Upper lobe of right lung (tissue), 1 donor: Measurements from ENCODE around the gene PEX26. TPM values are rescaled to one million over a fixed set of nuclear protein-coding genes. Genes with fewer than 3 reads are reported as not detected.

Experiments used
- ATAC-seq: fragments of 200-7000 bp; cut with Tn5 transposase; one replicate; pipeline ENCODE4 v1.9.1; 2020; ENCODE audit warnings: mild to moderate bottlenecking, moderate library complexity
- DNase-seq: peaks from one replicate; pipeline ENCODE4 v3.0.0-alpha.2; 2020
- H3K27ac ChIP-seq: fragments of 200-600 bp; one replicate; pipeline ENCODE4 v1.8.0; 2022
- H3K27me3 ChIP-seq: fragments of 200-600 bp; one replicate; pipeline ENCODE4 v1.8.0; 2022; ENCODE audit warnings: mild to moderate bottlenecking
- H3K36me3 ChIP-seq: fragments of 200-600 bp; one replicate; pipeline ENCODE4 v1.8.0; 2022
- H3K4me1 ChIP-seq: fragments of 200-600 bp; one replicate; pipeline ENCODE4 v1.8.0; 2022
- H3K4me3 ChIP-seq: fragments of 200-600 bp; one replicate; pipeline ENCODE4 v1.8.0; 2022; ENCODE audit warnings: mild to moderate bottlenecking
- H3K9me3 ChIP-seq: fragments of 200-600 bp; one replicate; pipeline ENCODE4 v1.8.0; 2022
- intact Hi-C: fragments of 100-400 bp; cut with DNase I; formaldehyde crosslinking; loops from one replicate; pipeline ENCODE4 v1.11.0; 2022
- total RNA-seq: library from RNA; stranded (reverse); fragmentation: NEBNext Ultra II Directional; extraction: Animal tissue kit (Norgen Biotek cat#: 25700); gene quantifications from one replicate; pipeline ENCODE4 v1.2.1, GENCODE V29; 2021
- TF ChIP-seq, protein P1 (sequence below): fragments of 200-600 bp; IDR thresholded peaks from one replicate; pipeline ENCODE4 v1.8.0; 2022; ENCODE audit warnings: antibody characterized with exemption
- donor health status: DM: no; HTN: yes; CAD: no; lungs with severe emphysema.

Gene PEX26
- total RNA-seq, 1 donor from 2014 or later = 35.5 TPM

- ATAC-seq = no peak
- intact Hi-C loops = no loop called here
- H3K27me3 ChIP-seq = peaks cover 18% of the 10 kb centered on the region
Measured at GRCh38 chr22:18109410-18110193, 31.8 kb downstream of the PEX26 start.

DNA sequence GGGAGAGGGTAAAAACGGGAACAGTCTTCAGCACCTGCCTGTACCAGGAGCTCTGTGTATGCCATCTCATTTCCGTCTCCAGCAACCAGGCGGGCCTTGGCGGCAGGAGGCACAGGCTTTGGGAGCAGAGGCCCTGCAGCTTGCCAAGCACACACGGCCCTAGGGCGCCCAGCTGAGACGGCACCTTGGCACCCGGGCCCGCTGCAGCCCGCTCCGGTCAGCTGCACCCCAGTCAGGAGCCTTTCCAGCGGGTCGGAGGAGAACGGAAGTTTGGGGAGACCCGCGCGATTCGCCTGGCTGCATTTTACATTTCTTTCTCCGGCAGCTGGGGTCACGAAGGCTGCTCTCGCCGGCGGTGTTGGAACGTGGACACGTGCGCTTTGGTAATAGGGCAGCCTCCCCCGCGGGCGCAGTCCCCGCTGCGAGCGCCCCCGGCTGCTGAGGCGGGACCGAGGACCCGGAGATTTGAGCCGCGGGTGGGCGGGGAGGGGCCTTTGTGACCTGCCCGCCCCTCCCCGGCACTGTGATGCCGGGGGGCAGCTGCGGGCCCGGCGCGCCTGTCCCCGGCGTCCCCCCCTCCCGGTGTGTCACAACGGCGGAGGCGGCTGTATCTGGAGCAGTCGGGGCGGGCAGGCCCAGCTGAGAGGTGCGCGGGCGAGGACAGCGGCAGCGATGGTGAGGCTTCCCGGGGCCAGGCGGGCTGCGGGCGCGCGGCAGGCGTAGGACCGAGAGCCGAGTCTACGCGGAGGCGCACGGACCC is 32.6 kb downstream of the PEX26 start, which contains the start of gene TUBA8:
TSS of gene TUBA8 (plus strand) at position 616 of the 760 bp plus-strand sequence. CDS start at position 673, 57 bp downstream.
- H3K27ac ChIP-seq = no peak within 1 kb of the TSS
- H3K4me1 ChIP-seq = peaks cover 14% of the 10 kb centered on the region
- intact Hi-C loops = no loop called here
- peaks cover 18% of the 10 kb centered on the region for H3K27me3 ChIP-seq
- H3K4me3 ChIP-seq = peak within 1 kb of the TSS; percentile 46
- ATAC-seq = peak; percentile 72
- TF ChIP-seq, protein P1, sequence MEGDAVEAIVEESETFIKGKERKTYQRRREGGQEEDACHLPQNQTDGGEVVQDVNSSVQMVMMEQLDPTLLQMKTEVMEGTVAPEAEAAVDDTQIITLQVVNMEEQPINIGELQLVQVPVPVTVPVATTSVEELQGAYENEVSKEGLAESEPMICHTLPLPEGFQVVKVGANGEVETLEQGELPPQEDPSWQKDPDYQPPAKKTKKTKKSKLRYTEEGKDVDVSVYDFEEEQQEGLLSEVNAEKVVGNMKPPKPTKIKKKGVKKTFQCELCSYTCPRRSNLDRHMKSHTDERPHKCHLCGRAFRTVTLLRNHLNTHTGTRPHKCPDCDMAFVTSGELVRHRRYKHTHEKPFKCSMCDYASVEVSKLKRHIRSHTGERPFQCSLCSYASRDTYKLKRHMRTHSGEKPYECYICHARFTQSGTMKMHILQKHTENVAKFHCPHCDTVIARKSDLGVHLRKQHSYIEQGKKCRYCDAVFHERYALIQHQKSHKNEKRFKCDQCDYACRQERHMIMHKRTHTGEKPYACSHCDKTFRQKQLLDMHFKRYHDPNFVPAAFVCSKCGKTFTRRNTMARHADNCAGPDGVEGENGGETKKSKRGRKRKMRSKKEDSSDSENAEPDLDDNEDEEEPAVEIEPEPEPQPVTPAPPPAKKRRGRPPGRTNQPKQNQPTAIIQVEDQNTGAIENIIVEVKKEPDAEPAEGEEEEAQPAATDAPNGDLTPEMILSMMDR = no peak
- H3K36me3 ChIP-seq = no peaks in the 10 kb centered on the region
- peak; percentile 70 for DNase-seq
- H3K9me3 ChIP-seq = no peaks in the 10 kb centered on the region

More at GRCh38 chr22:18109410-18110193, 31.8 kb downstream of the PEX26 start:
- H3K36me3 ChIP-seq = no peaks in the 10 kb centered on the region
- TF ChIP-seq, protein P1 = no peak
- peaks cover 14% of the 10 kb centered on the region for H3K4me1 ChIP-seq
- DNase-seq = no peak
- no peak overlapping the region for H3K27ac ChIP-seq
- H3K9me3 ChIP-seq = no peaks in the 10 kb centered on the region
- peak overlapping the region; percentile 46 for H3K4me3 ChIP-seq

DNA sequence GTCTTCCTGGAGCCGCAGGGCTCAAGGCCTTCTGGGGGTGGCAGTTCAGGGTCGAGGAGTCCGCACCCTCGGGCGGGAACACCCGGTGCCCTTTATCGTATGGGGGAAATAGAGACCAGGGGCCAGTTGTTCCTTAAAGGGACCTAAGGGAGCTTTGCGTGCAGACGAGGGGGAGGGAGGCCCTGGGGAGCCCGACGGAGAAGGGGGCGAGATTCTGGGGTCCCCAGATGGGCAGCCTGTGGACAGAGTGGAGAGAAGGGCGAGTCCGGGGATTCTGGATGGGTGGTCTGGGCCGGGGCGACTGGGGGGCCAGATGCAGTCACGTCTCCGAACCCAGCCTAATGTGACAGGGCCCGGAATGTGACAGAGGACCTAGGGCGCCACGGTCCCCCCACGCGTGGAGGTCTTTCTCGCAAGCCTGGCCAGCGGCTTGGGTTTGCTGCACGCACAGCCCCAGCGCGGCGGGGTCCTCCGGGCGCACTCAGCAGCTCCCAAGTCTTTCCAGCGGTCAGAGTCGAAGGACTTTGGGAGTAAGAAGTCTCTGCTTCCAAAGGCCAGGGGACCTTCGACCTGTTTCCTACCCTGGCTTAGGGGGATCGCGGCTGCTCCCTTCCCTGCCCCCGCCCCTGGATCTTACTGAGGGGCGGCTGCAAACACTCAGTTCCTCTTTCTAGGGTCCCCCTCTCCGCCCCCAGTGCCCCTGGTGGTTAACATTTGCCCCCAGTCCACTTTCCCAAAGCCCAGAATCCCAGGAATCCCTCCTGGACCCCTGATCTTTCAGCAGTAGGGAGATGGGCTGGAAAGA is 33.4 kb downstream of the PEX26 start:
- TF ChIP-seq, protein P1 = no peak
- H3K4me1 ChIP-seq = peaks cover 14% of the 10 kb centered on the region
- H3K27ac ChIP-seq = no peak overlapping the region
- DNase-seq (no peak), ATAC-seq (peak; percentile 14)
- H3K9me3 ChIP-seq = no peaks in the 10 kb centered on the region
- H3K36me3 ChIP-seq = no peaks in the 10 kb centered on the region
- peaks cover 18% of the 10 kb centered on the region for H3K27me3 ChIP-seq
- H3K4me3 ChIP-seq = peak overlapping the region; percentile 46
- intact Hi-C loops = no loop called here

DNA sequence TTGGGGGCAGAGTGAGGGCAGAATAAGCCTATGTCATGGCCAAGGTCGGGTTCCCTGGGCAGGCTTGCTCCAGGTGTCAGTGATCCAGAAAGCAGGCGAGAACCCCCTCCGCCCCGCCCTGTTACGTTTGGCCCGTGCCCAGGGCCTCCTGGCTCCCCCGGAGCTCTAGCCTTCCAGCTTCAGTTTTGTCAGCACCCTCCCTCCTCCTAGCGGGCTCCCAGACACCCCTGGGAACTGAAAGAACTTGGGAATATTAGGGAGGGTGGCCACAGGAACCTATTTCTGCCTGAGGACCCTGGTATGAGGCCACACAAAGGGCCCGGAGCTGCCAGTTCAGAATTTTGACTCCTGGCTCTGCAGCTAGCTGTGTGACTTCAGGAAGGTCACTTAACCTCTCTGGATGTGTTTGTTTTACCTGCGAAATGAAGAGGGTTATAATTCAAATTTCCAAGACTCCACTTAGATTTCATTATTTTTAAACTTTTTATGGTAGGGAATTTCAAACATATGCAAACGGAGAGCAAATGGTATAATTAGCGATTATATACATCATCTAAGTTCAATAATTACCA is 34.1 kb downstream of the PEX26 start:
- Histone ChIP-seq H3K27ac (no peak overlapping the region), H3K36me3 (no peaks in the 10 kb centered on the region), H3K9me3 (no peaks in the 10 kb centered on the region), H3K4me1 (peaks cover 14% of the 10 kb centered on the region), H3K27me3 (peaks cover 18% of the 10 kb centered on the region), H3K4me3 (no peak overlapping the region)
- TF ChIP-seq, protein P1 = no peak
- DNase-seq = no peak
- no peak for ATAC-seq
- intact Hi-C loops = no loop called here

DNA sequence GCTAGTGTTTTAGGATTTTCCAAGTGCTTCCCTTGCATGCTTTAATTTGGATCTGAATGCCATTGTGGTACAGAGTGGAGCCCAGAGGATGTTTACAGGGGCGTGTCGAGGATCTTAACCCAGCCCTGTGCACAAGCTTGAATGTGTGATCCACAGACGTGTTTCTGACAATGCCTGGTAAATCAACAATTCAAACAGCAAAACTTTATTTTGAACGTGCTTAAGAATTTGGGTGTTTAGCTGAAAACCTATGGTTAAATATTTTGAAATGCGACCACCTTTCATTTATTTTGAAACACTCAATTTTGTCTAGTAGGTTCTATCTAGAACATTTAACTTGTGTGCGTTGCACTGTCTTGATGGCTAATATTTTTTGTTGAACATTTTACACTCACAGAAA is 34.6 kb downstream of the PEX26 start:
- Histone ChIP-seq H3K27ac (no peak overlapping the region), H3K36me3 (no peaks in the 10 kb centered on the region), H3K27me3 (peaks cover 18% of the 10 kb centered on the region), H3K9me3 (no peaks in the 10 kb centered on the region), H3K4me1 (peaks cover 14% of the 10 kb centered on the region), H3K4me3 (no peak overlapping the region)
- ATAC-seq = no peak
- TF ChIP-seq, protein P1 = no peak
- intact Hi-C loops = no loop called here
- no peak for DNase-seq
